OCI-M2 (cell line): Measurements from ENCODE around the gene POLA1.

ENCODE experiments used
- DNase-seq: peaks from one replicate; lab custom pipeline; 2025; ENCODE audit not compliant: unreplicated experiment; lab: John Stamatoyannopoulos, UW

POLA1 gene

DNA sequence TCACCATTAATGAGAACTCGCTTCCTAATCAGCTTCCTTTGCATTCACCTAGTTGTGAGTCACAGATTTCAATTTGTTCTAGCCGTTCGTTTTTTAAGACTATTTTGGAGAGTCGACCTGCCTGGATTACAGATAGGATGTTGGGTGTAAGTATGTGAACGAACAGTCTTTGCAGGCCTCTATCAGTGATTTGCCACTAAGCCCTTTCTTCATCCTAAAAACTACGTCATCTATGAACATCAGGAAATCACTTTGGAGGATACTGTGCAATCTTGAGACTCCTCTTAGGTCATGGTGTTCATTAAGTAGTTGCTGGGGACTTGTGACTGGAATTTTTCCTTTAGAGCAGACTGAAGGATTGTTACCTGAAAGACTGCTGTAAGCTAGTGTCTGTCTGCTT is 1.1 kb downstream of the POLA1 start:
- DNase-seq: no peak

DNA sequence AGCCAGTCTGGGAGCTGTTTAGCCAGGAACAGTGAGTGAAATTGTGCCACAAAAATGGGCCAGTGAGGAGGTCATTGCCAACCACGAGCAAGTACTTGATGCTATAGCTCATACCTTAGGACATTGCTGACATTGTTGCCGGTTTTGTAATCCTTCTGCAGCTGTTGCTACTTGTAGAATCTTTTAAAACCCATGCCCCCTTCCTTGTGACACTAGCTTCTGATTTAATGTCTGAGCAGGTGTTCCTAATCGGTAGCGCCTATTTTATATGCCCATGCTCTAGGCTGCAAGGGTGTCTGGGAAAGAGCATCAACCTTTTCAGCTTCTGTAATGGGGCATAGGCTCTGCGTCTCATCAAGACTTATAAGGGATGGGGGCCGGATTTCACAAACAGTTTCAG is 2.6 kb downstream of the POLA1 start:
- no peak for DNase-seq

DNA sequence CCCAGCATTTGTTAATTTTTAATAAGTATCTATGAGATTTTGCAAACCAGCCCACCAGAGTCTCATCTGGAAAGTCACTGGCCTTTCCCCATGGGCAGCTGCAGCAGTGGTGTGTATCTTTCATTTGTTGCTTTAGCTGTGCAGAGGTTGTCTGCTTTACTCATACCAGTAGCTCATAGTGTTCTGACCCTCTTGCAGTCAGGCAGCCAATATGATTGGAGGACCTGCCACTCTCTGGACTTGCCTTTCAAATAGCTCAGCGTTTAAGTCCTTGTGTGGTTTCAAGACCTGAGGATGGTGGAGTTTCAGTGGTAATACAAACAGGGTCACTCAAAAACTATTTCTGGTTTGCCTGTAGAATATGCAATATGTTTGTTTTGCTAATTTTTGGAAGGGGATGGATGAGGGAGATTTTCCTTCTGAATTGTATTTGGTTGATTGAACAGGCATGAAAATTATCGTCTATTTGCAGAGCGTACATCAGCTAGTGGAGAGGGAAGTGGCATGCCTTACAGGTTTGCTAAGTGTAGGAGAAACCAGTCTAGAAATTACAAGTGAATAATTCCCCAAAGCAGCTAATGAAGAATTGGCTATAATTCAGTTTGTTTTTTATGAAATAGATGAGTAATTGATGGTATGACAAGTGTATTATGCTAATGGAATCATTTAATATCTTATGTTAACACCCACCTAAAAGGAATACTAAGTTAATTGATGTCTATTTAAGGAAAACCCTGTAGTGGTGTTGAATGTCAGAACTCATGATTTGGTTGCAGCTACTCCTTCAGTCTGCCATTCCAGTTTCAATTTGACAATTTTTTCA is 8.9 kb downstream of the POLA1 start:
- DNase-seq: no peak

DNA sequence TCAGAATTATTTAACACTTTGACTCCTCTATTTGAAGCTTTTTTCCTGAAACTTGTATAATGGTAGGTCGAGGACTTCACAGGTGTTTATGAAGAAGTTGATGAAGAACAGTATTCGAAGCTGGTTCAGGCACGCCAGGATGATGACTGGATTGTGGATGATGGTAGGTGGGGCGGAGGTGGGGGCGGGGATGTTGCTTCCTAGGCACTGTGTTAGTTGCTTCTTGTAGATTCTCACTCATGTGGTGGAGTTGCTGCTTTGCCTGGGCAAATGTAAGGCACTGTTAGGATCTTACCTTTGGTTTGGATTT is 9.4 kb downstream of the POLA1 start:
- no peak for DNase-seq

DNA sequence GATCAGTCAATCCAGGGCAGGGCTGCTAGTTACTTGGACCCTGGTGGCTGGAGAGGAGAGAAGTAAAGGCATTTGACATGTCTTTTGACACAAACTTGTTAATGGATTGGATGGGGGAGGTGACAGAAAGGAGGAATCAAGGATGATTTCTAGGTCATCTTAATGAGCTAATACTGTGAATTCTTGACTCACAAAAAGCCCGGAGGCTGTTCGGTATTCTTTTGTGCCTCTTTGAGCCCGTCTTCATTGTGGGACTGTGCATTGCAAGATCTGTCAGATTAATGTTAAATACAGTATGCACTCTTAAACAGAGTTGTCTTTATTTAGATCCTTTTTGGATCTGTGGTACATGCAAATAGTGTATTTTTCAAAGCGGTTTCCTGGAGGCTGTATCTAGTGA is 25.1 kb downstream of the POLA1 start:
- no peak for DNase-seq

DNA sequence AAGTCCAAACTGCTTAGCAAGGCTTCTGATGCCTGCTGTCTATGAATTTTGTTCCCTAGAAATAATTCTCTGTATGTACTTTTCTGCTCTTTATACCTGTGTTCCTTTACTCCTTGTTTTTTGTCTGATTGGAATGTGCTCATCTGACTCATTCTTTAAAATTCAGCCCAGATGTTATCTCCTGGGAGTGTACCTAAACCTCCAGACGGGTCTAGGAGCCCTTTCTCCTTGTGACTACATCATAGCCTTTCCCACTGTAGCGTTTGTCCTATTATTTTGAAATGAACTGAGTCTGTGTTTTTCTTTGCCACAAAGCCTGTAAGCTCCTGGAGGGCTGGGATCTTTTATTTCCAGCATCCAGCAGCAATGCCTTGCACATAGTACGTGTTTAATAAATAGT is 26.3 kb downstream of the POLA1 start:
- no peak for DNase-seq

DNA sequence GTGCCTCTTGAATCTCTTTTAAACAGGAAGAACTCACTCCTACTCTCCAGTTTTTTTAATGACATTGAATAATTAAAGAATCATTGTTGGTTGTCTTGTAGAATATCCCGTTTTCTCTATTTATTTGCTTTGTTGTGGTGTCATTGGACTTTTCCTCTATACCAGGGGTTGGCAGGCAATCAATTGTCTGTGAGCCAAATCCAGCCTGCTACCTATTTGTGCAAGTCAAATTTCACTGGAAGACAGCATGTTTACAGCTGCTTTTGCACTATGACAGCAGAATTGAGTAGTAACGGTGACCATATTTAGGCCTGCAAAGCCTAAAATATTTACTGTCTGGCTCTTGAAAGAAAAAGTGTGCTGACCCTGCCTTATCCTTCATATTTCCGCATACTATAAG is 34.8 kb downstream of the POLA1 start:
- DNase-seq: no peak

DNA sequence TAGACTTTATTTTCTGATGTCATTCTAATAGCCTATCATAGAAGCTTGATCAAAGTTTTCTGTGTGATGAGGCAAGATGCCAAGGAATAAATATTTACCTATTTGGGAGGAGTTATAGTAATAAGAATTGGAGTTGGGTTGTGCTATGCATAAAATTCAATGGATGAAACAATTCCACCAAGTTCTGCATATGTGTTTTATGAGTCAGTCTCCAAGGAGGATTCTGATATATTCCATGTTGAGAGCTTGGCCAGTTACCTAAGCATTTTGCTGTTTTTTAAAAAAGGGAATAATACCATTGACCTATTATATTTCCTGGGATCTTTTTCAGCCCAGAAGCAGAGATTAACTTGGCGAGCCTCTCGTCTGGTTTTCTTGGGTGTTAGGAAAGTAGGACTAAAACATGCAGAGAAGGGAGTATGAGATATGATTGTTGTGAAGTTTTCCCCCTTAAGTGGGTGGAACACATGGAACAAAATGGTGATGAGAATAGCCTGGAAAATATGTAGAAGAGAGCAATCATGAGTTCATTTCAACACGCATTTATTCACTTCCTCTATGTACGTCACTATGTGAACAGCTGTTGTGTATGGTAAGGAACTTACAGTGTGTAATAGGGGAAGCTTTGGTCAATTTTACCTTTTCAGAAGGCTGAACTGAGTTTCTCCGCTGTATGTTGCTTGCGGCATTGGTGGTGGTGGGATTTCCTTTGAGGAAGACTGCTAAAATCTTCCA is 39.2 kb downstream of the POLA1 start:
- DNase-seq: no peak

DNA sequence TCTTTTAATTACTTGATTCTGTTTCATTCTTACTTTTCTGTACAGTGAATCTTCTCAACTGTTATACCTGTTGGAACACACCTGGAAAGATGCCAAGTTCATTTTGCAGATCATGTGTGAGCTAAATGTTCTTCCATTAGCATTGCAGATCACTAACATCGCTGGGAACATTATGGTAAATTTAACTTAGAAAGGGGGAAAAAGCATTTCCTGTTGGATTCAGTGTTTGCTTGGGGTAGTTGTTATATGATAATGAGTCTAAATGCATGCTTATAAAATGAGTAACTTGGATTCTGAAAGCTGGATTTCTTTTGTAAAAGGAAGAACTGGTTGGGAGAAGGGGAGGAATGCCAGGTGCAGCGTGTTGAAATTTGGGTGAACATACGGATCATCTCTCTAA is 47.6 kb downstream of the POLA1 start:
- DNase-seq: no peak

DNA sequence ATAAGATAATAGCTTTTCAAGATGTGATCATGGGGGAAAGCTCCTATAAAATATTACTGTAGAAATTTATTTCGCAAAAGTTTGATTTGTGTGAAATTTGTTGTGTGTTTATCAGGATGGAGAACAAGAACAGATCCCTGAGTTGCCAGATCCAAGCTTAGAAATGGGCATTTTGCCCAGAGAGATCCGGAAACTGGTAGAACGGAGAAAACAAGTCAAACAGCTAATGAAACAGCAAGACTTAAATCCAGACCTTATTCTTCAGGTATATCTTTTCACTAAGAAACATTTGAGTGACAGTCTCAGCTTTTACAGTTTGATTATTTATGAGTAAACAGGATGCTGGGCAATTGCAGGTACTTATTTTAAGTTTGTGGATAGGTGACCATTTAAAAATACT is 54.5 kb downstream of the POLA1 start:
- DNase-seq: no peak

DNA sequence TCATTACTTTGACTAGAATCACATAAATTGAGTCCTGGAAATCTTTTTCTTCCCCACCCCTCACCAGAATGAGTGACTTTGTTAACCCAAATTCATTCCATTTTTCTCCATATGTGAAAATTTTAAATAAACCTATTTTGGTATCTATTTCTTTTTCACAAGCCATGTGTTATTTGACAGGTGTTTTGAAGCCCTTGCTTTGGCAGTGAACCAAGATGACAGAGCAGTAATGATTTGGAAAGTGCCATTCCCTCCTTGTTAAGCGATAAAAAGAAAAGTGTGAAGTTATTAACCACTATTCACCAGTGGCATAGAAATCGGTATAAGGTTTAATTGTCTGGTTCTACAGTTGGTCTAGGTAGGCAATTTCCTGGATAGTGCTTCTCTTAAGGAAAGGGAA is 66.1 kb downstream of the POLA1 start:
- DNase-seq: no peak

DNA sequence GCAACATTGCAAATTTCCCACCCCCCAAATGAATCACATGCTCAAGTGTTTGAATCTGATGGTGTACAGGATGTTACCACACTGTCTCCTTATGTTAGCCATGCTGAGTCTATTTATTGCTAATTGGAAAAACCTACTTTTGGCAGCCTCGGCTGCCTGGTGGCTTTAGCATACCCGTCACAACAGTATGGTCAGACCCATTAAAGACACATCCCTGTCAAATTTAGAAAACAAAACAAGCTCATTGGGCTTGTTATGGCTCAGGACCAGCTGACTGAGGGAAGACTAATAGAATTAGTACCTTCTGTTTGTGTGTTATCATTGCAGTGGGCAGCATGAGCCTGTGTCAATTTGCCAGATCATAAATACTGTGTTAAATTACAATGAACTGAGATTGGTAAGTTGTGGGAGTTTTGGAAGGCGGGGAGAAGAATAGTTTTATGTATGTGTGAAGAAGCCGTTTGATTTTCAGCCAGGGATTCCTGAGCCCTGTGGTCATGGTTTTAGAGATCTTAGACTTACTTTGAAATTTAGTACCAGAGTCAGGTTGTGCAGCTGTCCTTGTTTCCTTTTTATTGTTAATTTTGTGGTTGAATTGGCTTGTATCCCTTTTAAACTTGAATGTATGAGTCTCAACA is 66.8 kb downstream of the POLA1 start:
- DNase-seq: no peak

DNA sequence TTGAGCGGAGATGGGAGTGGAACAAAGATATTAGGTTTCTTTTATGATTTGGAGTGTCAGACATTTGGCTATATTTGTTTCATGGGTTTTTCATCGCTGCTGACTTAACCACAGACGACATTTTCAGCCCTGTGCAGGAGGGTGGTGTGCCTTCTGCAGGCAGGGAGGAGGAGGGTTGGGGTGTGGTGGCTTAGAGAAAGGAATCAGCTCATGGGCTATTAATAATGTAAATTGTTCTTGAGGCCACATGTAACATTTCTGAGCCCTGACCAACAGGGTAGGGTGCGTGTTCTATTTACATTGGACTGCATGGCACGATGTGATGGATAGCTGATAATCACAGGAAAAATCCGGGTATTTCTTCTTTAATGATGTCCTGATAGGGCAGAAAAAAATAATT is 67.6 kb downstream of the POLA1 start:
- no peak for DNase-seq

DNA sequence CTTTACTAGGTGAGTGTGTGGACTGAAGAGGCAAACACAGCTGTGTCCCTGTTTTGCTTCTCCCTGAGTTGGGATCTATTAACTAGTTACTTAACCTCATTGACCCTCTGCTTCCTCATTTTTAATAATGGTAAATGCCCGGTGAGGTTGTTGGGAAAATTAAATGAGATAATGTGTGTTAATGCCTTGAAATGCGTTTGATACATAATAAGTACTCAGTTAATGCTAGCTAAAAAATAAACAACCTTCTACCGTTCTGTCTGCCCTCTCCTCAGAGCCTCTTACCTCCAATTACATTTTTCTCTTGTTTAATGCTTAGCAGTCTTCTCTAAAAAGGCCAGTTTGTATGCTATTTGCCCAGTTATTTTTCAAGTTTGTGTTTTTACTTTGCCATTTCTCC is 70.3 kb downstream of the POLA1 start:
- DNase-seq: no peak

DNA sequence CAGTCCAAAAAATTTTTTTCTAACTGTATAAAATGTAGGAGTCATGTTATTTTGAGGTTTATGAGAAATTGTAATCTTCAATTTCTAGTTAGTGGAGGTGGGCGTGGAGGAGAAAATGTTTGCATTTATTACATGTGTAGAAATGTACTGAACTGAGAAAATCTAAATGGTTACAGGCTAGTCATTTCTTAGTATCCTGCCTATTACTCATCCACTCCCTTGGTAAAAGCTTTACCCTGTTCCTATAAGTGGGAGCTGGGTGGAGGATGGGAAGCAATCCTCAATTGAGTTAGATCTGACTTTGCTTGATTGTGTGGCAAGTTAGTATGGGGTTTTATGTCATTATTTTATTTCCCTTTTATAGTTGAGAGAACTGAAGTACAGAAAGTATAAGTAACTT is 73.8 kb downstream of the POLA1 start:
- no peak for DNase-seq

DNA sequence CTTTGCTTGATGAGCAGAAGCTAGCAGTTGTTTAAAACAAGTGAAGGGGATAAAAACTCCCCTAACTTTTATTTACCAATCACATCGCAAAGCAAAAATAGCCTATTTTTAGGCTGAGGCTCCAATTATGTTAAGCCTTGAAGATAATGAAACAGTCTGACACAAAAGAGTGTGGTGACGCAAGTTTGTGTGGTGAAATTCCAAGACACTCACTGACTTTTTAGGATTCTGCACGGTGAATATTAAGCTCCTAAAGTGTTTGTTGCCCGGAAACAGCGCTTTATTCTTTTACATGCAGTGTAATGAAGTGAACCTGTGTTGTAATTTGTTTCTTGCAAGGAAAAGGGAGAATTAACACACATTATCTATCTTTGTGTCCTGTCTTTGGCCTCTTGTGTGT is 74.8 kb downstream of the POLA1 start:
- DNase-seq: no peak

DNA sequence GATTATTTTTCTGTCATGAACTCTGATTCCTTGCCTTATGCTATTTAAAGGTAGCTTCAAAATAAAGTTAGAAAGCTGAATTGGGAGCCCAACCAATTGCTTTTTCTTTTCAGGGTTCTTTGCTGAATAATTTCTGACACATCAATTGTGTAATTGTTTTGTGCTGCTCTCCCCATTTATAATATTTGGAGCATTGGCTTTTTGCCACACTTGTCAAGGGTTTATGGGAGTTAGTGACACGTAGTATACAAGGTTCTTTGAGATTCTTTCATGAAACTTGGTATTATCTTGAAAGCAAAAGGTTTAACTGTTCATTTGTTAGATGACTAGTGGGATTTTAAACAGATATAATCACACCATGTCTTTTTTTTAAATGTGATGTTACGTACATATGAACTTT is 80.9 kb downstream of the POLA1 start:
- no peak for DNase-seq

DNA sequence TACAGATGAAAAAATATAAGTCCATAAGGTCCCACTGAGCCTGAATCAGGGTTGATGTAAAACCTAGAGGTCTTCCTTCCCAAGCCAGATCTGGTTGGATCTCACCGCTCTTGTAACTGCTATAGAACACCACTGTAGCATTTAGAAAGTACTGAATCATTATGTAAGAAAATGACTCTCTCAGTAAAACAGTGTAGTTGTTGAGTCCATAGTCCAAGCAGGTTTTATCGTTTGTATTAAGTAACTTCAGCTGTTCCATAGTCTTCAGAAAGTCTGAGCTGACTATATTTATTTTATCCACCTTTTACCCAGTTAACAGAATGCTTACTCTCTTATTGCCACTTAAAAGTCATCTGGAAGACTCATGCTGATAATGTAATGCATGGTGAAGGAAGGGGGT is 82.2 kb downstream of the POLA1 start:
- no peak for DNase-seq

DNA sequence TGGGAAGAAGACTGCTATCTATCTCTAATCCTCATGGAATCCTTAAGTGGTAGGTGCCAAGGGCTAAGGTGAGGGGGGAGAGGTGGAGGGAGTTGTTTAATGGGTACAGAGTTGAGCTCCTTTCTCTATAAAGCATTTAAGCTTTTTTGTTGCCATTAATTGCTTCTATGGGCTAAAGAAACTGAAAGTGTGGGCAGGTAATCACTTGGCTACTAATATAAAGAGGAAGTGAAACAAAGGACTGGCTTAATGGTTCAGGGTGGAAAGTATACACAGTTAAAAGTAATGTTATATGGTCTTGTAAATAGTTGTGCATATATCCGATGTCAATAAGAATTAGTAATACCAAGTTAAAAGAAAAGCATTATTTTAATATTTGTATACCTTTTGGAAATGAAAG is 83.9 kb downstream of the POLA1 start:
- DNase-seq: no peak

DNA sequence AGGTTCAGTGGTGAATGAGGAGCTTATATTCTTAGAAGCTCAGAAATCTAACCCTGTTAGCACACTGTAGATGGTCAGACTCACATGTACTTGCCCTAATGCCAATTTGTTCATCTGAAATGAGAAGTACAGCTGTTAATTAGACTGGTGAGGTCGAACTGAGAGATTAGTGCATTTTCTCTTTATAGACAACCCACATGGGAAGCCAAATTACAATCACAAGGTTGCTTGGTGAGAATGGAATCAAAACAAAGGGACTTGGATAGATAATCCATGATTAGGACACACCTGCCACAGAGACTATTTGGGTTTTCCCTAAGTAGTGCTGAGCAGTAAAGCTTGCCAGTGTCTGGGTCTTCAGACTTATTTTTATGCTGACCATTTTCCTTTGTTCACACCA is 88.3 kb downstream of the POLA1 start:
- DNase-seq: no peak

DNA sequence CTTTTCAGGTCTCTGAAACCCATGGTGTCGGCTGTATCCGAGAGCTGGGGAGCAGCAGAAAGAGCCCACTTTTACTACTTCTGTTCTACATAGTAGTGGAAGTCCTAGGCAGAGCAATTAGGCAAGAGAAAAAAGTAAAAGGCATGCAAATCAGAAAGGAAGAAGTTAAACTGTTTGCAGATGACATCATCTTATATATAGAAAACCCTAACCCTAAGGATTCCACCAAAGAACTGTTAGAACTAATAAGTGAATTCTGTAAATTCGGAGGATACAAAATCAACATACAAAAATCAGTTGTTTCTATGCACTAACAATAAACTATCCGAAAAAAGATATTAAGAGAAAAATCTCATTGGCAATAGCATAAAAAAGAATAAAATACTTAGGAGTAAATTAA is 95.3 kb downstream of the POLA1 start:
- no peak for DNase-seq

DNA sequence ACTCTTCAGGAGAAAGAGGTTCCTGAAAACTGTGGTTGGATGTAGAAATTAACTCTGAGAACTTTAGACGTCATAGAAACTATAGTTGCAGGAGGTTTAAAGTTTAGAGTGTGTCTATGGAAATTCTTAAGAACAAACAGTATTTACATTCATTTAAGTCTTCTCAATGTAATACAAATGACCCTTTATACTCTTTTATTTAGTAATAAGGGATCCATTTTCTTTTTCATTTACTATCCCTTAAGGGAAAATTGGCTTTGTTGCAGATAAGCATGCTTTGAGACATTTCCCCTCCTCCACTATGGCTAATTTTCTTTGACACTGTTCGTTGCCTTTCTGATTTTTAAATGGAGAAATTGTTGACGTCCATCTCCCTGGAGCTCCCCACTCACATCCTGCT is 96.4 kb downstream of the POLA1 start:
- no peak for DNase-seq
